ENCODE results near the gene ADGRA1.

DNA sequence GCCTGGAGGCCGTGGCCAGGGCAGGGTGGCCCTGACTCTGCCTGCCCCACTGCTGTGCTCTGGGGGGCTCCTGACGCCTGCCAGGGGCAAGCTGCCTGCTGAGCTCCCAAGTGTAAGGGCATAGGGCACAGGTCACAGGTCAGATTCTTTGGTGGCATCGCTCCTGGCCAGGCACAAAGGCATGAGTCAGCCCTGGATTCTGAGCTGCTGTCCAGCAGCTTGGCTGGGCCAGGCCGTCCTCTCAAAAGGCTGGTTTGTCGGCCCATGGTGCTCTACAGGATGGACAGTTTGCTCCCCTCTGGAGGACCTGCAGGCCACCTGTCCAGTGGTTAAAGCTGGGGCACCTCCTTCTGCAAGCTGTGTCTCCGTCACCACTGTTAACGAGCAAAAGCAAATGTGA is 2.9 kb downstream of the ADGRA1 start:
- TF ChIP-seq, protein P1, sequence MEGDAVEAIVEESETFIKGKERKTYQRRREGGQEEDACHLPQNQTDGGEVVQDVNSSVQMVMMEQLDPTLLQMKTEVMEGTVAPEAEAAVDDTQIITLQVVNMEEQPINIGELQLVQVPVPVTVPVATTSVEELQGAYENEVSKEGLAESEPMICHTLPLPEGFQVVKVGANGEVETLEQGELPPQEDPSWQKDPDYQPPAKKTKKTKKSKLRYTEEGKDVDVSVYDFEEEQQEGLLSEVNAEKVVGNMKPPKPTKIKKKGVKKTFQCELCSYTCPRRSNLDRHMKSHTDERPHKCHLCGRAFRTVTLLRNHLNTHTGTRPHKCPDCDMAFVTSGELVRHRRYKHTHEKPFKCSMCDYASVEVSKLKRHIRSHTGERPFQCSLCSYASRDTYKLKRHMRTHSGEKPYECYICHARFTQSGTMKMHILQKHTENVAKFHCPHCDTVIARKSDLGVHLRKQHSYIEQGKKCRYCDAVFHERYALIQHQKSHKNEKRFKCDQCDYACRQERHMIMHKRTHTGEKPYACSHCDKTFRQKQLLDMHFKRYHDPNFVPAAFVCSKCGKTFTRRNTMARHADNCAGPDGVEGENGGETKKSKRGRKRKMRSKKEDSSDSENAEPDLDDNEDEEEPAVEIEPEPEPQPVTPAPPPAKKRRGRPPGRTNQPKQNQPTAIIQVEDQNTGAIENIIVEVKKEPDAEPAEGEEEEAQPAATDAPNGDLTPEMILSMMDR (conservative IDR thresholded peaks at IDR 0.05 in 1 of 2, IDR thresholded peaks at IDR 0.05 in 1 of 2; ENCODE audit: low read depth in 1 of 2, low read length in 2 of 2), result no peak
- no peak for TF ChIP-seq EZH2 (IDR thresholded peaks at IDR 0.05; ENCODE audit: low read length, missing control alignments)
